Daoy (cell line): ENCODE results near the gene CFAP299. TPM values are rescaled to one million over a fixed set of nuclear protein-coding genes. Genes with fewer than 3 reads are reported as not detected.
"Not testable (repeated sequence)": the region's sequence is repeated elsewhere in the genome, so short reads cannot be mapped to it uniquely, and the experiment has no call there.

Experiments used
- DNase-seq: peaks from one replicate; pipeline ENCODE4 v3.0.0-alpha.2; 2015; ENCODE audit warnings: low read depth
- total RNA-seq: library from RNA; depleted of rRNA; stranded (reverse); fragments of >200 nt; shearing (Covaris generic); gene quantifications from 2 replicates; pipeline ENCODE4 v1.2.3, GENCODE V29; 2014; rRNA removed

CFAP299 gene
- 2.5 TPM in 1 of 2 replicates, not detected in the other for total RNA-seq

DNA sequence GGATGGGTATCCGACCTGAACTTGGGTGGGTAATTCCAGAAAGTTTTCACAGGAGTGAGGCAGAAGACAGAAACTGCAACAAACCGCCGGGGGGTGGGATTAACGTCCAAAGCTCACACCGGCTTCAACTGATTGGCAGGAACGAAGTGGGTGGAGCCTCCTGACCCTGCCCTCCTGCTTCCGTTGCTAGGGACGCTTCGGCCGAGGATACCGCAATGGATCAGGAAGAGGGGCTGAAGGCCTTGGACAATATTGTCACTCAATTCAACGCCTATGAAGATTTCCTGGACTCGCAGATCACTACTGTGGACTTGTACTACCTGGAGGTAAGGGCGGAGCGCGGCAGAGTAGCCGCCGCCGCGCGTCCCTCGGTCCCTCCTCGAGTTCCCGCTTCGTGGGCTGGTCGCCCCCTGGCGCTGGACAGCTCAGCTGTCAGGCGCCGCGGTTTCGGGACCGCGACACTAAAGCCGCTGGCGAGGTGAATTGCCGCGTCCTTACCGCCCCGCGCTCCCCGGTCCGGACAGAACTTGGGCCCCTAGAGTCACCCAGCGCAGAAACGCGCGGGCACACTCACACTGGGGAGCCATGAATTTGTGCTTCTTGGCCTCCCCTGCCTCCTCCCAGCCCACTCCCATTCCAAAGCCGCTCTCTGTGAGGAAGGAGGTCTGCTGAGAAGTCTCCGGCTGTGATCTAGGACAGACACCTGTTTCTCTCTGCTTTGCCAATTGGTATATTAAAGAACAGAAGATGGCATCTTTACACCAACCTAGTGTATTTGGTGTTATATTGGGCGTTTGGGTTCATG lies at the start of gene CFAP299:
Gene CFAP299 (plus strand): TSS at position 177 of the 805 bp plus-strand sequence.
- DNase-seq, result peak; percentile 86

GRCh38 chr4:80286451-80286850 lies 49.1 kb upstream of the CFAP299 start:
- DNase-seq, result no peak

GRCh38 chr4:80290665-80291064 lies 44.9 kb upstream of the CFAP299 start:
- DNase-seq, result not testable (repeated sequence)

DNA sequence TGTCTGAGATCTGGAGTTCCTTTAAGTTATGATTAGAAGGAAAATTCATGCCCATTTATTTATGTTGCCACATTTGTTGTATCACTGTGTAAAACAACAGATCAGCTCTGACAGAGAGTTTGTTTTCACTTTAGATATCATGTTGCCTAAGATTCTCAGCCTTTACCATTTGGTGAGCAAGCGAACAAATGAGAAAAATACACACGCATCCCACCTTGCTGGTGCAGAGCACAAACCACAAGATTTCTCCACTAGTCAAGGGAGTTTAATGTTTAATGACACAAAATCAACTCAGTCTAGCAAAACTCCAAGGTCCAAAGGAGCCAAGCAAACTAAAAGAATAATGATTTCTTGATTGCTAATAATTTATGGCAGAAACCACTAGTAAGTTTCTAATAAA lies 41.3 kb upstream of the CFAP299 start:
- DNase-seq, result no peak

DNA sequence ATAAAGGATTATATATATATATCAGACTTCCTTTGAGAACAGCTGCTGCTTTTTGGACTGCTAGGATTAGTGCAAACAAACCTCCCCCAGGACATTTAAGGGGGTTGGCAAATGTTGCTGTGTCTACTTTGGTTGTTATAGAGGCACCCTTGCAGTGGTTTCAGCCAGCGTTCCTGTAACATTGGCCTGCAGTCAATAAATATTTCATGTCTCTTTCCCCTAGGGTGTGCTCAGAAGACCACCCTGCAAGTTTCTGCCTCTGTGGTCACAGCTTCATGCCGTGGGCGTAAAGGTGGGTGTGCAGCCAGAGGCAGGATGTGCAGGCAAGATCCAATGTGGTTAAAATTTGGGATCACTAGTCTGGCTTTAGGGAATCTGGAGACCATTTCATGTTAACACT lies 40.2 kb upstream of the CFAP299 start:
- no peak for DNase-seq

DNA sequence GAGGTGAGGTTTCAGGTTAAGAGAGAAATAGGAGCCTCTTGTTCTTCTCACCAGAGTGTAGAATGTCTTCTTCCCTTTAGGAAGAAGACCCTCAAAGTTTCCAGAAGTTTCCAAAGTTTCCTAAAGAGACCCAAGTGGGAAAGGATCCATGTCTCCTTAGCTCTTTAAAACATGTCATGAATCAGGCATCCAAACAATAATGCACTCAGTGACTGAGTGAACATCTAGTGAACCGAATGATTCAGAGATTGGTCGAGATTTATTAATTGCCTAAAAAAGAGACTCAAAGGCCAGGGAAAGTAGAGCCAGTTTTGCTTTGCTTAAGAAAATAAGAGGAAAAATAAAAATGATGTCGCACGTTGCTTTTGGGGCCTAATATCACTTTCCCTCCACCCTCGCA lies 39.7 kb upstream of the CFAP299 start:
- no peak for DNase-seq

DNA sequence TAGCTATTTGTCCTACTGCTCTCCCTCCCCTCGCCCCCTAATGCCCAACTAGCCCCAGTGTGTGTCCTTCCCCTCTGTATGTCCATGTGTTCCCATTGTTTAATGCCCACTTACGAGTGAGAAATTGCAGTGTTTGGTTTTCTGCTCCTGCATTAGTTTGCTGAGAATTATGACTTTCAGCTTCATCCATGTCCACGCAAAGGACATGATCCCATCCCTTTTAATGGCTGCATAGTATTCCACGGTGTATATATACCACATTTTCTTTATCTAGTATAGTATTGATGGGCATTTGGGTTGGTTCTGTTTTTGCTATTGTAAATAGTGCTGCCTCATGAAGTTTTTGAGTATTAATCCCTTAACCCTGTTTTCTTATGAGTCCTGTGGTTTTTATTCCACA lies 33.6 kb upstream of the CFAP299 start:
- DNase-seq, result no peak

GRCh38 chr4:80302616-80303223 lies 32.8 kb upstream of the CFAP299 start:
- no peak for DNase-seq

DNA sequence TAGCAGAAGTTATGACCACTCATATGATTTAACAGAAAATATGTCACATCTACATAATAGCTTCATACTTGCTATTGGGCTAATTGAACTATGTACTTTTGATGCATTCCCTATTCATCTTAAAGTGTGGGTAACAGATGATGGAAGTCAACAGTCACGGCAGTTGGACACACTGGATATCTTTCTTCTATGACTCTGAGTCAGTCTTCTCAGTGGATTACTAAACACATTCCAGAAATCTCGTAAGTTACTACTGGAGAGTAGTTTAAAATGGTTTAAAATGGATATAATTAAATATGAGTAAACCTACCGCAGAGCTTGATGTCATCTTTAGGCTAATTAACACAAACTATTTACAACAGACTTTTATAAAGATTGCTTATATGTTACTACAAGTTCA lies 30.1 kb upstream of the CFAP299 start:
- DNase-seq, result peak; percentile 23

GRCh38 chr4:80306260-80306659 lies 29.3 kb upstream of the CFAP299 start:
- DNase-seq, result peak; percentile 20

DNA sequence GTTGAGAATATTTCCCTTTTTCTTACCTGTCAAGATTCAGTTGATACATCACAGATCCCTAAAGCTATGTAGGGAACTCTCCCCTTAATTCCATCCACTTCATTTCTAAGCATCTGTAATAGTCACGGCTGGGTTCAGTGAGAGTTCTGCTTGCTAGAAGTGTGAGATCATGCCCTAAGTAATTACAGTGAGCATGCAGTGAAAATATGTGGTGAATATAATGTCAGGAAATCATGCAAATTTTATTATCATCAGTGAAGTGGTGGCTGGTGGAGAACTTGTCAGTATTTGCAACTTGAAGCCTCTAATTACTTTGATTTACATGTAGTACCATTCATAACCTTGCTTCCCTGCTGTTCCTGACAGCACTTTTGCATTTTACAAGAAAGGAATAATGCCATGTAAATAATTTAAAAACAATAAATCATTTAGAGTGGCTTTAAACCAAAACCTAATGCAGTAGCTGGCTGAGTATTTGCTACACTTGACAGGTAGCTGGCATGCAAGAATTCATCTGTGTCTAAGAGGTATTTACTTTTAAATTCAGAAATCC lies 28.3 kb upstream of the CFAP299 start:
- DNase-seq, result peak; percentile 57

- peak; percentile 62 for DNase-seq
These were observed 27.6 kb upstream of the CFAP299 start for GRCh38 chr4:80307774-80308465.

DNA sequence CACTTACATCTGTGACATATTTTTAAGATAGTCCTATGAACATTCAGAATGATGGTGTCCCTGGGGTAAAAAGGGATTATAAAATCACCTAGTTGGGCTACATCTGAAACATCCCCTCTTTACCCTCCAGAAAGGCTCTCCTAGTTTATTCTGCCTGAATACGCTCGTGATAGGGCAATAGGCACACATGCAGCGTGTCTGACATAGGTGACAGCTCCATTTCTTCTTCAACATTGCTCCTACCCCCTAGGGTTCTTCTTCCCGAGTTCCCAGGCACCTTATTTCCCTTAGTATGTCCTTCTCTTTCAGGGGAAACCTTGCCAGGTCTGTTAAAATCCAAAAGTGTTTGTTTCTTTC lies 27.1 kb upstream of the CFAP299 start:
- DNase-seq, result no peak

DNA sequence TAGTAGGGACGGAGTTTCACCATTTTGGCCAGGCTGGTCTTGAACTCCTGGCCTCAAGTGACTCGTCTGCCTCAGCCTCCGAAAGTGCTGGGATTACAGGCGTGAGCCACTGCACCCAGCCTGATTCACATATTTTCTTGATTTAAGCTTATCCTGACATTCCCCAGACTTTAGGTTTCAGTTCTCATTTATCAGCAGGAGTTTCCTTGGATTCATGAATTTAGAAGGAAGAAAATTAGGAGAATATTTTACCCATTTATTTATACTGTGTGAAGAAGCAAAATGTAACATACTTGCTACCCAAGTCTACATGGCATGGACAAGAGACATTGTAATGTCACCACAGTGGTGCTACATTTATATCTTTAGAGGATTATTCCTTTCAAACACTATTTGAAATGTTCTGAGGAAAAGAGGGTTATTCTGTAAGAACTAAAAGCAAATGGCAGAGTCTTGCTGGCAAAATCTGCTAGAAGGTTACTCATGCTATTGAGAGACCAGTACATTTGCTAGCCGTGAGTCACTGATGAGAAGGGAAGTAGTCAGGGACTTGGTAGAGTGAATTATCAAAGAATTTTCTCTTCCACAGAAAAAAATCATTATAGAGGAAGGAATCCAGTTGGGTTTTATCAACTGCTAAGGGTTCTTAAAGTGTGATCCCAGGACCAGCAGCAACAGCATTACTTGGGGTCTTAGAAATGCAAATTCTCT lies 26.1 kb upstream of the CFAP299 start:
- peak; percentile 73 for DNase-seq

GRCh38 chr4:80311130-80311529 lies 24.4 kb upstream of the CFAP299 start:
- DNase-seq, result no peak

DNA sequence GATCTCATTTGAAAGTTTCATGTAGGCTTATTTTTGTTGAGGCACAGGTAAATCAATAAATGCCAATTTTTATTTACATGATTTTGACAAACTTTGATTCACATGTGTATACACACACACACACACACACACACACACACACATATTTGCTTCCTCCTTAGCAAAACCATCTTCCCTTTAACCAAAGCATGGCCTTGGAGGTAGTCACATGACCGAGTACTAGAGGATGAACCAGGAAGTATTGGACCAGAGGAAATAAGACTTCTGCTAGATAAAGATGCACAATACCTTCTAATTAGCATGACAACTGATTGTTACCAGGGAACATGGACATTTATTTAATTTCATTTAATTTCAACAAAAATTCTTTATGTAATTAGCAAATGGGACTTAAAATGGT lies 23.4 kb upstream of the CFAP299 start:
- no peak for DNase-seq

DNA sequence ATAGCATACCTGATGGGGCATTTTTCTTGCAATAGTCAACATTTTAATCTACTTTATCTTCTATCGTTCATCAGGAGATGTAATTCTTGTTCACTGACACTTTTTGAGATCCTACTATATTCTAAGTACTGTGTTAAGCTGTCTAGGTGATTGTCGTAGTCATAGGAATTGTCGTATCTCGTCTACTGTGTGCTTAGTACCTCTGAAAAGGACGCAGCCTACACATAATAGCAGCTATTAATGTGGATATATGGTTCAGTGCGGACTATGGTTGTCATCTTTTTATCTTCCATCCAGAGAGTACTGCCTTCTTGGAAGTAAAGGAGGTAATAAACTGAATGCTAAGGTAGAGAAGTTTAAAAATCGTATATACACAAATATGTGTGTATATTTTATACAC lies 21.9 kb upstream of the CFAP299 start:
- no peak for DNase-seq

DNA sequence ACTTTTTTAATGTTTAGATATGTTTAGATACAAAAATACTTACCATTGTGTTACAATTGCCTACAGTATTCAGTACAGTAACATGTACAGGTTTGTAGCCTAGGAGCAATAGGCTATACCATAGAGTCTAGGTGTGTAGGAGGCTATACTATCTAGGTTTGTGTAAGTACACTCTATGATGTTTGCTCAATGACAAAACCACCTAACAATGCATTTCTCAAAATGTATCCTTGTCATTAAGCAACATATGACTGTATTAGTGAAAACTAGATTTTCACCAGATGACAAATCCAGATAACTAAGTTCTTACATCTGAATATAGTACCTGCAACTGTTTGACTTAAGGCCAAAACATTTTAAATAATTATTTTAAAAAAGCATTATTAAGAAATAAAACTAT lies 19.7 kb upstream of the CFAP299 start:
- DNase-seq, result not testable (repeated sequence)

GRCh38 chr4:80321341-80321740 lies 14.2 kb upstream of the CFAP299 start:
- no peak for DNase-seq

GRCh38 chr4:80321776-80322175 lies 13.8 kb upstream of the CFAP299 start:
- DNase-seq, result no peak

GRCh38 chr4:80322716-80323115 lies 12.8 kb upstream of the CFAP299 start:
- peak; percentile 31 for DNase-seq

DNA sequence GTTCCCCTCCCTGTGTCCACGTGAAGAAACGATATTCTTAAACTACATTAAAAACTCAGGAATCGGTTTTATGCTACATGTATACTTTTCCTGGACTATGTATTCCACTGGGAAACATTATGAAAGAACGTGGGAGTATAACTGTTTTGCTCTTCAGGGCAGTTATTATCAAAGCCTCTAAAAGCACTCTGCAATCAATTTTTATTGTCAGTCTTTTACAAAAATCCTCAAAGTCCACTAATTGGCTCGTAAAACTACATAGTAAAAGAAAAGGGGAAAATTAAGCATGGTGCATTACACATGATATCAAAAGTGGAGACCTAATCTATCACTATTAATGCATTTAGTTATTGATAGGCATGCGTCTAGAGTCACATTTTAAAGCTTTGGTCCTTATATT lies 11.4 kb upstream of the CFAP299 start:
- DNase-seq, result no peak
